ENCODE data around the gene WDR45. TPM values are rescaled to one million over a fixed set of nuclear protein-coding genes. Genes with fewer than 3 reads are reported as not detected.

The WDR45 gene
- total and polyA plus RNA-seq, 8 donors, result 12.2 to 209 (median 83.1) TPM

GRCh38 chrX:49066690-49067089 lies 13.0 kb downstream of the WDR45 start:
- H3K36me3 ChIP-seq, result peaks cover 0 to 63% (median 55%) of the 10 kb centered on the region in 4 donors
- no peak overlapping the region for H3K27ac ChIP-seq
- intact Hi-C loops (cut with DNase I; ENCODE audit: low total_unique reads), result loop anchor here (10.0 kb wide), 1 partner anchor 58 kb away; the partner anchor contains the start of gene GPKOW
- H3K4me1 ChIP-seq, result peaks cover 0 to under 1% (median 0%) of the 10 kb centered on the region in 4 donors
- DNase-seq, result no peak
- TF ChIP-seq POLR2AphosphoS5 (IDR thresholded peaks at IDR 0.05) (no peak), EP300 (IDR thresholded peaks at IDR 0.05) (no peak), POLR2A (IDR thresholded peaks at IDR 0.05) (no peak)
- TF ChIP-seq, protein P1, sequence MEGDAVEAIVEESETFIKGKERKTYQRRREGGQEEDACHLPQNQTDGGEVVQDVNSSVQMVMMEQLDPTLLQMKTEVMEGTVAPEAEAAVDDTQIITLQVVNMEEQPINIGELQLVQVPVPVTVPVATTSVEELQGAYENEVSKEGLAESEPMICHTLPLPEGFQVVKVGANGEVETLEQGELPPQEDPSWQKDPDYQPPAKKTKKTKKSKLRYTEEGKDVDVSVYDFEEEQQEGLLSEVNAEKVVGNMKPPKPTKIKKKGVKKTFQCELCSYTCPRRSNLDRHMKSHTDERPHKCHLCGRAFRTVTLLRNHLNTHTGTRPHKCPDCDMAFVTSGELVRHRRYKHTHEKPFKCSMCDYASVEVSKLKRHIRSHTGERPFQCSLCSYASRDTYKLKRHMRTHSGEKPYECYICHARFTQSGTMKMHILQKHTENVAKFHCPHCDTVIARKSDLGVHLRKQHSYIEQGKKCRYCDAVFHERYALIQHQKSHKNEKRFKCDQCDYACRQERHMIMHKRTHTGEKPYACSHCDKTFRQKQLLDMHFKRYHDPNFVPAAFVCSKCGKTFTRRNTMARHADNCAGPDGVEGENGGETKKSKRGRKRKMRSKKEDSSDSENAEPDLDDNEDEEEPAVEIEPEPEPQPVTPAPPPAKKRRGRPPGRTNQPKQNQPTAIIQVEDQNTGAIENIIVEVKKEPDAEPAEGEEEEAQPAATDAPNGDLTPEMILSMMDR (IDR thresholded peaks at IDR 0.05), result no peak
- no peaks in the 10 kb centered on the region for H3K9me3 ChIP-seq
- H3K4me3 ChIP-seq, result no peak overlapping the region
- 65 to 79% (median 77%) methylated on average over 7 to 9 of the region's 9 CpGs for WGBS, 5 donors
- H3K27me3 ChIP-seq, result no peaks in the 10 kb centered on the region

DNA sequence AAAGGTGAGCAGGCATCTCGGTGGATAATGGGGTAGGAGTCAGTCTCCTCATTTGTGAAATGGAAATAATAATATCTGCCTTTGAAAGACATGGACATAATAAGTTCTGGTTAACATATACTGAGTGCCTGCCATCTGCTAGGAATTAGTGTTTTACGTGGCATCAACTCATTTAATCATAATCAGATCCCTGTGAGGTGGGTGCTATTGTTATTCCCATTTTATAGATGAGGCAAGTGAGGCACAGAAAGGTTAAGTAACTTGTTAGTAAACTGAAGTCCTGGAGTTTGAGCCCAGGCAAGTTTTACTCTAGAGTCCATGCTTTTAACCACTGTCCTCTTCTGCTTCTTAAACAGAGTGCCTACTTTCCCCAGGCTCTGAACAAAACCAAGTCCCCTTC lies 13.4 kb downstream of the WDR45 start:
- H3K27ac ChIP-seq, result no peak overlapping the region
- DNase-seq, result no peak
- intact Hi-C loops (cut with DNase I; ENCODE audit: low total_unique reads), result loop anchor here (10.0 kb wide), 1 partner anchor 59 kb away; the partner anchor contains the start of gene GPKOW
- no peaks in the 10 kb centered on the region for H3K9me3 ChIP-seq
- TF ChIP-seq POLR2AphosphoS5 (IDR thresholded peaks at IDR 0.05) (no peak), EP300 (IDR thresholded peaks at IDR 0.05) (no peak), POLR2A (IDR thresholded peaks at IDR 0.05) (no peak)
- TF ChIP-seq, protein P1 (IDR thresholded peaks at IDR 0.05), result no peak
- no peak overlapping the region for H3K4me3 ChIP-seq
- no peaks in the 10 kb centered on the region for H3K27me3 ChIP-seq
- H3K4me1 ChIP-seq, result no peaks in the 10 kb centered on the region
- H3K36me3 ChIP-seq, result peaks cover 0 to 67% (median 55%) of the 10 kb centered on the region in 4 donors
- 63 to 95% (median 85%) methylated on average over 2 of the region's 2 CpGs for WGBS, 5 donors

- intact Hi-C loops (cut with DNase I; ENCODE audit: low total_unique reads), result loop anchor here (10.0 kb wide), 1 partner anchor 60 kb away; the partner anchor contains the start of gene GPKOW
- DNase-seq, result no peak
- H3K27me3 ChIP-seq, result no peaks in the 10 kb centered on the region
- H3K9me3 ChIP-seq, result no peaks in the 10 kb centered on the region
- no peaks in the 10 kb centered on the region for H3K4me1 ChIP-seq
- H3K36me3 ChIP-seq, result peaks cover 0 to 68% (median 55%) of the 10 kb centered on the region in 4 donors
- H3K4me3 ChIP-seq, result no peak overlapping the region
- WGBS, 5 donors, result 82 to 94% (median 87%) methylated on average over 6 to 8 of the region's 8 CpGs
- no peak overlapping the region for H3K27ac ChIP-seq
- TF ChIP-seq POLR2A (IDR thresholded peaks at IDR 0.05), result no peak
- TF ChIP-seq, protein P1 (IDR thresholded peaks at IDR 0.05), result no peak
- no peak for TF ChIP-seq EP300 (IDR thresholded peaks at IDR 0.05)
- no peak for TF ChIP-seq POLR2AphosphoS5 (IDR thresholded peaks at IDR 0.05)
Measured at GRCh38 chrX:49064735-49065134, 15.0 kb downstream of the WDR45 start.

DNA sequence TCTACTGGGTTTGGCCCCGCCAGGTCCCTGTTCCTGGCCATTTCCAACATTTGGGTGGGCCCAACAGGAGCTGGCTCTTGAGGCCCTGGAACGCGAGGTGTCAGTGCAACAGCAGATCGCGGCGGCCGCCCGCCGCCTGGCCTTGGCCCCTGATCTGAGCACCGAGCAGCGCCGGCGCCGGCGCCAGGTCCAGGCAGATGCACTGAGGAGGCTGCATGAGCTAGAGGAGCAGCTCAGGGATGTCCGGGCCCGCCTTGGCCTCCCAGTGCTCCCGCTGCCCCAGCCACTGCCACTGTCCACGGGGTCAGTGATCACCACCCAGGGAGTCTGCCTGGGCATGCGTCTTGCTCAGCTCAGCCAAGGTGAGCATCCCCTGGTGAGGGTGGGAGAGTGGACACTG lies 15.4 kb downstream of the WDR45 start:
- intact Hi-C loops (cut with DNase I; ENCODE audit: low total_unique reads), result loop anchor here (10.0 kb wide), 1 partner anchor 60 kb away; the partner anchor contains the start of gene GPKOW

More for the DNA sequence above, 15.4 kb downstream of the WDR45 start:
- Histone ChIP-seq H3K27me3 (no peaks in the 10 kb centered on the region), H3K27ac (no peak overlapping the region), H3K9me3 (no peaks in the 10 kb centered on the region), H3K36me3 (peaks cover 0 to 68% (median 55%) of the 10 kb centered on the region in 4 donors), H3K4me3 (no peak overlapping the region), H3K4me1 (no peaks in the 10 kb centered on the region)
- TF ChIP-seq EP300 (IDR thresholded peaks at IDR 0.05), result no peak
- TF ChIP-seq POLR2A (IDR thresholded peaks at IDR 0.05), result no peak
- no peak for TF ChIP-seq POLR2AphosphoS5 (IDR thresholded peaks at IDR 0.05)
- TF ChIP-seq, protein P1 (IDR thresholded peaks at IDR 0.05), result no peak
- no peak for DNase-seq
- WGBS, 5 donors, result 0 to 95% (median 88%) methylated on average over 1 to 20 of the region's 20 CpGs
